Osteocyte (in vitro differentiated cells): Measurements from ENCODE around the gene NHP2. TPM values are rescaled to one million over a fixed set of nuclear protein-coding genes. Genes with fewer than 3 reads are reported as not detected.

Experiments used
- DNase-seq: peaks from one replicate; pipeline ENCODE4 v3.0.0; 2021; ENCODE audit warnings: mixed read lengths; ENCODE audit not compliant: unreplicated experiment; ENCODE audit errors: extremely low spot score
- H3K27ac Mint-ChIP-seq: one replicate; pipeline ENCODE4 v1.8.0; 2021; ENCODE audit warnings: mild to moderate bottlenecking, mixed read lengths; ENCODE audit not compliant: unreplicated experiment
- H3K27me3 Mint-ChIP-seq: one replicate; pipeline ENCODE4 v1.8.0; 2021; ENCODE audit warnings: mixed read lengths; ENCODE audit not compliant: unreplicated experiment
- H3K36me3 Mint-ChIP-seq: one replicate; pipeline ENCODE4 v1.8.0; 2021; ENCODE audit warnings: mixed read lengths; ENCODE audit not compliant: unreplicated experiment
- H3K4me1 Mint-ChIP-seq: one replicate; pipeline ENCODE4 v1.8.0; 2021; ENCODE audit warnings: mixed read lengths; ENCODE audit not compliant: unreplicated experiment
- H3K4me3 Mint-ChIP-seq: one replicate; pipeline ENCODE4 v1.8.0; 2021; ENCODE audit warnings: mild to moderate bottlenecking, moderate library complexity, mixed read lengths; ENCODE audit not compliant: unreplicated experiment
- H3K9me3 Mint-ChIP-seq: one replicate; pipeline ENCODE4 v1.8.0; 2021; ENCODE audit warnings: mixed read lengths; ENCODE audit not compliant: unreplicated experiment
- total RNA-seq: library from RNA; stranded (reverse); gene quantifications from 2 replicates; pipeline ENCODE4 v1.2.1, GENCODE V29; 2021
- TF ChIP-seq, protein P1 (sequence below): fragments of 200-600 bp; sonication (generic); IDR thresholded peaks from 2 replicates; pipeline ENCODE4 v1.5.0; 2021; ENCODE audit warnings: antibody characterized with exemption, mild to moderate bottlenecking, moderate library complexity

The NHP2 gene
- total RNA-seq, 1 donor from 2014 or later = 94.2 TPM

DNA sequence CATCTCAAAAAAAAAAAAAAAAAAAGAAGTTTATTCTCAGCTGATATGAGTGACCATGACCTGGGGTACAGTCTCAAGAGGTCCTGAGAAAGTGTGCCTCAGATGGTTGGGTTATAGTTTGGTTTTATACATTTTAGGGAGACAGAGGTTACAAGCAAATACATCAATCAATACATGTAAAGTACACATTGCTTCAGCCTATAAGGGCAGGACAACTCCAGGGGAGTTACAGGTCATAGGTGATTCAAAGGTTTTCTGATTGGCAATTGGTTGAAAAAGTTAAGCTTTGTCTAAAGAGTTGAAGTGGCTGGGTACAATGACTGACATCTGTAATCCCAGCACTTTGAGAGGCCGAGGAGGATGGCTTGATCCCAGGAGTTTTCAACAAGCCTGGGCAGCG, 35.7 kb upstream of the NHP2 start:
- Mint-ChIP-seq H3K27me3 (peaks cover 27% of the 10 kb centered on the region), H3K4me1 (peaks cover 8% of the 10 kb centered on the region), H3K4me3 (no peak overlapping the region), H3K9me3 (peaks cover 3% of the 10 kb centered on the region), H3K27ac (no peak overlapping the region), H3K36me3 (peaks cover 2% of the 10 kb centered on the region)
- DNase-seq = no peak
- TF ChIP-seq, protein P1, sequence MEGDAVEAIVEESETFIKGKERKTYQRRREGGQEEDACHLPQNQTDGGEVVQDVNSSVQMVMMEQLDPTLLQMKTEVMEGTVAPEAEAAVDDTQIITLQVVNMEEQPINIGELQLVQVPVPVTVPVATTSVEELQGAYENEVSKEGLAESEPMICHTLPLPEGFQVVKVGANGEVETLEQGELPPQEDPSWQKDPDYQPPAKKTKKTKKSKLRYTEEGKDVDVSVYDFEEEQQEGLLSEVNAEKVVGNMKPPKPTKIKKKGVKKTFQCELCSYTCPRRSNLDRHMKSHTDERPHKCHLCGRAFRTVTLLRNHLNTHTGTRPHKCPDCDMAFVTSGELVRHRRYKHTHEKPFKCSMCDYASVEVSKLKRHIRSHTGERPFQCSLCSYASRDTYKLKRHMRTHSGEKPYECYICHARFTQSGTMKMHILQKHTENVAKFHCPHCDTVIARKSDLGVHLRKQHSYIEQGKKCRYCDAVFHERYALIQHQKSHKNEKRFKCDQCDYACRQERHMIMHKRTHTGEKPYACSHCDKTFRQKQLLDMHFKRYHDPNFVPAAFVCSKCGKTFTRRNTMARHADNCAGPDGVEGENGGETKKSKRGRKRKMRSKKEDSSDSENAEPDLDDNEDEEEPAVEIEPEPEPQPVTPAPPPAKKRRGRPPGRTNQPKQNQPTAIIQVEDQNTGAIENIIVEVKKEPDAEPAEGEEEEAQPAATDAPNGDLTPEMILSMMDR = no peak

GRCh38 chr5:178187014-178187413, 33.3 kb upstream of the NHP2 start, which contains the start of gene GMCL2:
GMCL2 (minus strand) TSS chr5:178187371; CDS start chr5:178187299, 72 bp downstream.
- no peak for DNase-seq
- peaks cover 18% of the 10 kb centered on the region for H3K27me3 Mint-ChIP-seq

GRCh38 chr5:178186427-178186826, 32.7 kb upstream of the NHP2 start:
- H3K36me3 Mint-ChIP-seq = no peaks in the 10 kb centered on the region
- TF ChIP-seq, protein P1 = no peak
- no peak for DNase-seq
- no peak overlapping the region for H3K27ac Mint-ChIP-seq
- no peaks in the 10 kb centered on the region for H3K9me3 Mint-ChIP-seq
- peaks cover 18% of the 10 kb centered on the region for H3K27me3 Mint-ChIP-seq
- no peaks in the 10 kb centered on the region for H3K4me1 Mint-ChIP-seq
- no peak overlapping the region for H3K4me3 Mint-ChIP-seq

More at GRCh38 chr5:178187014-178187413, 33.3 kb upstream of the NHP2 start, which contains the start of gene GMCL2:
- TF ChIP-seq, protein P1 = no peak
- no peaks in the 10 kb centered on the region for H3K36me3 Mint-ChIP-seq
- no peaks in the 10 kb centered on the region for H3K9me3 Mint-ChIP-seq
- no peak within 1 kb of the TSS for H3K27ac Mint-ChIP-seq
- H3K4me1 Mint-ChIP-seq = no peaks in the 10 kb centered on the region
- no peak within 1 kb of the TSS for H3K4me3 Mint-ChIP-seq

GRCh38 chr5:178182158-178182876, 28.6 kb upstream of the NHP2 start:
- Mint-ChIP-seq H3K27me3 (peaks cover 19% of the 10 kb centered on the region), H3K9me3 (peaks cover 6% of the 10 kb centered on the region), H3K36me3 (no peaks in the 10 kb centered on the region), H3K4me1 (no peaks in the 10 kb centered on the region), H3K27ac (no peak overlapping the region), H3K4me3 (no peak overlapping the region)
- TF ChIP-seq, protein P1 = no peak
- DNase-seq = no peak

DNA sequence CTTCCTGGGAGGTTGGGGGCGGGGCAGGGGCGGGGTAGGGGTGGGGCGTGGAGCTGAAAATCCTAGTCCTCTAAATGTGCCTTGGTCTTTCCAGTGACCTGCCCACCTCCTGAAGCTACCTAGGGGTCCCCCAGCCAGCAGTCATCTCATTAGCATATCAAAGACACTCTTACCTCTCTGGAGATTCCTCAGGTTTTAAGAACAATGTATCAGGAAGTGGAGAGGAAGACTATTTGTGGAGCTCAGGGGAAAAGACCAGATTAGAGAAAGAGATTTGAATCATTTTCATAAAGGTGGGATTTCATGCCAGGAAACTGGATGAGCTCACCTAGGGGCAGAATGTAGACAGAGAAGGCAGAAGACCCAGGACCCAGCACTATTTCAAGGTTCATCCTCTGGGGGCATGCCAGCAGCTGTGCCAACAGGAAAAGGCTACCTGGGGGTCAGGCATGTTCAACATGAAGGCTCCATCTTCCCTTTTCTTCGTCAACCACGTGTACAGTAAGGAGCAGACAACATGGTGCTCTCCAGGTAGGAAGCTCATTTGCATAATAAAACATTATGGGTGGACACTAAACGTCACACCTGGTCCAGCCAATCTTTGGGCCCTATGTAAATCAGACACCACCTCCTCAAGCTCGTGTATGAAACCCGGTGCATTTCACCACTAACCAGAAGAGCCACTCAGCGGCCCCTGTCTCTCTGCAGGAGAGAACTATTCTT, 26.6 kb upstream of the NHP2 start:
- no peaks in the 10 kb centered on the region for H3K36me3 Mint-ChIP-seq
- no peak overlapping the region for H3K27ac Mint-ChIP-seq
- H3K27me3 Mint-ChIP-seq = peaks cover 11% of the 10 kb centered on the region
- TF ChIP-seq, protein P1 = no peak
- no peak for DNase-seq
- H3K4me3 Mint-ChIP-seq = no peak overlapping the region
- H3K9me3 Mint-ChIP-seq = peaks cover 6% of the 10 kb centered on the region
- no peaks in the 10 kb centered on the region for H3K4me1 Mint-ChIP-seq
